B cell (primary cell): Measurements from ENCODE around the gene SERPINA12. TPM values are rescaled to one million over a fixed set of nuclear protein-coding genes. Genes with fewer than 3 reads are reported as not detected.

Experiments
- ATAC-seq: fragments of 200-7000 bp; cut with Tn5 transposase; one replicate; pipeline ENCODE4 v1.10.0; 2021; ENCODE audit warnings: low read depth, mild to moderate bottlenecking, moderate number of reproducible peaks, moderate library complexity
- CTCF ChIA-PET: fragments of 350-600 bp; sonication (Branson Sonifier 250); formaldehyde crosslinking; loops from one replicate; lab custom pipeline; 2021; ENCODE audit warnings: antibody characterized with exemption, inconsistent platforms; lab: Charles Lee
- POLR2A ChIA-PET: fragments of 350-600 bp; sonication (Branson Sonifier 250); formaldehyde crosslinking; loops from one replicate; lab custom pipeline; 2021; ENCODE audit warnings: antibody characterized with exemption; lab: Charles Lee
- DNase-seq: peaks from one replicate; pipeline ENCODE4 v3.0.0; 2013
- H2AFZ ChIP-seq: 2 replicates; pipeline ENCODE4 v1.6.1; 2012; ENCODE audit warnings: mild to moderate bottlenecking, low read depth, low read length; ENCODE audit not compliant: insufficient read depth, poor library complexity, severe bottlenecking
- H3K27ac ChIP-seq, 2 donors: 1 replicate in 1 of 2; 2 replicates in 1 of 2; pipeline ENCODE4 v1.5.1; 2012 to 2013; ENCODE audit warnings: low read length in 2 of 2, mild to moderate bottlenecking in 2 of 2, moderate library complexity in 1 of 2
- H3K27me3 ChIP-seq, 4 experiments: fragments of 200-600 bp in 1 of 4; sonication (generic) in 1 of 4; replicated peaks in 1 of 4; 1 replicate in 2 of 4; 2 replicates in 2 of 4; pipeline versions ENCODE4 v1.6.1 to v1.7.0; 2013 to 2016; ENCODE audit warnings: low read length in 3 of 4, mild to moderate bottlenecking in 2 of 4, mixed read lengths in 1 of 4, moderate library complexity in 1 of 4; ENCODE audit not compliant: insufficient read depth in 4 of 4, control insufficient read depth in 3 of 4; ENCODE audit errors: control extremely low read depth in 1 of 4
- H3K36me3 ChIP-seq, 2 experiments: replicated peaks in 1 of 2; 1 replicate in 1 of 2; 2 replicates in 1 of 2; pipeline versions ENCODE4 v1.6.1 to v1.7.1; 2013; ENCODE audit warnings: low read length in 1 of 2; ENCODE audit not compliant: insufficient read depth in 2 of 2, control insufficient read depth in 1 of 2; ENCODE audit errors: control extremely low read depth in 1 of 2, extremely low read depth in 1 of 2
- H3K4me1 ChIP-seq, 2 donors: fragments of 200-600 bp in 1 of 2; sonication (generic) in 1 of 2; 1 replicate in 1 of 2; 2 replicates in 1 of 2; pipeline versions ENCODE4 v1.5.1 to v1.6.1; 2013 to 2017; ENCODE audit warnings: low read length in 2 of 2; ENCODE audit not compliant: control insufficient read depth in 2 of 2, insufficient read depth in 2 of 2
- H3K4me2 ChIP-seq: replicated peaks from 2 replicates; pipeline ENCODE3; 2012; ENCODE audit warnings: mild to moderate bottlenecking, low read depth, low read length; ENCODE audit not compliant: poor library complexity, severe bottlenecking
- H3K4me3 ChIP-seq, 5 experiments: fragments of 200-600 bp in 1 of 5; sonication (generic) in 1 of 5; 1 replicate in 3 of 5; 2 replicates in 2 of 5; pipeline versions ENCODE4 v1.5.1 to v1.7.0; 2011 to 2016; ENCODE audit warnings: low read length in 4 of 5, mild to moderate bottlenecking in 4 of 5, low read depth in 2 of 5, control low read depth in 1 of 5, moderate library complexity in 1 of 5; ENCODE audit not compliant: insufficient read depth in 1 of 5; ENCODE audit errors: control extremely low read depth in 1 of 5, extremely low read depth in 1 of 5
- H3K79me2 ChIP-seq: fragments of 200-600 bp; sonication (generic); one replicate; pipeline ENCODE4 v1.6.0; 2016; ENCODE audit warnings: low read length; ENCODE audit not compliant: control insufficient read depth, insufficient read depth
- H3K9ac ChIP-seq: fragments of 200-600 bp; sonication (generic); 2 replicates; pipeline ENCODE4 v1.6.1; 2017; ENCODE audit warnings: mild to moderate bottlenecking, low read length, moderate library complexity
- H3K9me3 ChIP-seq, 3 donors: one replicate each; pipeline versions ENCODE4 v1.6.1 to v1.7.1; 2013; ENCODE audit warnings: low read length in 2 of 3; ENCODE audit not compliant: control insufficient read depth in 2 of 3, insufficient read depth in 1 of 3; ENCODE audit errors: control extremely low read depth in 1 of 3
- H4K20me1 ChIP-seq: 2 replicates; pipeline ENCODE4 v1.6.0; 2012; ENCODE audit warnings: mild to moderate bottlenecking, low read length; ENCODE audit not compliant: insufficient read depth, control insufficient read depth, poor library complexity, severe bottlenecking
- H3K27ac Mint-ChIP-seq: one replicate; pipeline ENCODE4 v1.8.0; 2021; ENCODE audit warnings: mixed read lengths
- H3K27me3 Mint-ChIP-seq: one replicate; pipeline ENCODE4 v1.8.0; 2021; ENCODE audit warnings: mixed read lengths
- H3K4me1 Mint-ChIP-seq: one replicate; pipeline ENCODE4 v1.8.0; 2021; ENCODE audit warnings: mixed read lengths
- H3K4me3 Mint-ChIP-seq: one replicate; pipeline ENCODE4 v1.8.0; 2021; ENCODE audit warnings: mixed read lengths
- H3K9me3 Mint-ChIP-seq: one replicate; pipeline ENCODE4 v1.8.0; 2022; ENCODE audit warnings: mixed read lengths; ENCODE audit not compliant: insufficient read depth
- EZH2 ChIP-seq: IDR thresholded peaks from 2 replicates; pipeline ENCODE4 v1.6.1; 2012; ENCODE audit warnings: borderline replicate concordance, low read depth, mild to moderate bottlenecking, moderate library complexity, low read length; ENCODE audit not compliant: insufficient read depth, poor library complexity, severe bottlenecking
- WGBS: methylation state at CpG from one replicate; pipeline ENCODE4 v1.1.5; 2013; ENCODE audit warnings: missing lambda C conversion rate; ENCODE audit not compliant: insufficient coverage; 5-methylcytosine and 5-hydroxymethylcytosine counted together
- intact Hi-C: fragments of 100-400 bp; cut with micrococcal nuclease; formaldehyde crosslinking; loops from one replicate; pipeline ENCODE4 v1.10.0; 2022
- polyA plus RNA-seq: library from polyadenylated mRNA; depleted of rRNA; stranded (reverse); fragments of >200 nt; gene quantifications from 2 replicates; pipeline ENCODE4 v1.2.3, GENCODE V29; 2012
- total RNA-seq, 2 donors: library from RNA; stranded (reverse); fragments of 120-200 nt in 1 of 2; gene quantifications; 1 replicate in 1 of 2; 2 replicates in 1 of 2; pipeline versions ENCODE4 v1.2.3 to v1.2.4, GENCODE V29; 2013 to 2022
- TF ChIP-seq, protein P1 (sequence below): fragments of 200-600 bp; IDR thresholded peaks from one replicate; pipeline ENCODE4 v1.8.0; 2022; ENCODE audit warnings: antibody characterized with exemption, mild to moderate bottlenecking

The SERPINA12 gene
- total and polyA plus RNA-seq, 2 donors (not counting 1 experiment from before 2014, with no cell fraction given), result not detected

DNA sequence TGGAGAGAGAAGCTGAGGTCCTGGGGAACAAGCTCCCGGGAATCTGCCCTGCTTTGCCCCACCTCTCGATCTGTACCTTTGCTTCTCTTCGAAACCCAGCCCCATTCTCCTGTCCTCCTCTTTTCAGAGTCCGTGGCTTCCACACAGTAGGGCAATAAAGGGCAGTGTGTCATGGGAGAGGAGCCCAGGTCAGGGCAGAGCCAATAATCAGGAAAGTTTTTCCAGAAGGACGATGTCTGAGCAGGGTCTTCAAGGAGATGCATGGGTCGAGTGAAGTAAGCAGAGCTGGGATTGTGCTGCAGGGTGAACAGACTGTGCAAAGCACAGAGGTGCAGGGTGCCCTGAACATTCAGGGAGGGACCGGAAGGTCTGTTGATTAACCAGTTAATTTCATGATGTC lies 29.9 kb upstream of the SERPINA12 start:
- no peak overlapping the region for H3K27ac ChIP-seq
- no peaks in the 10 kb centered on the region for H3K79me2 ChIP-seq
- H4K20me1 ChIP-seq, result no peaks in the 10 kb centered on the region
- H3K4me3 ChIP-seq, result no peak overlapping the region
- peaks cover 8% of the 10 kb centered on the region for H3K27me3 Mint-ChIP-seq
- H3K9me3 ChIP-seq, result peaks cover 0 to 4% (median 0%) of the 10 kb centered on the region in 3 donors
- CTCF ChIA-PET, result interaction anchor here (1.7 kb wide), 1 partner anchor 9 kb away, joined by 4 read pairs; no protein-coding TSS in a partner anchor
- no peak overlapping the region for H3K4me2 ChIP-seq
- ATAC-seq (no peak), DNase-seq (no peak)
- H3K4me1 ChIP-seq, result no peaks in the 10 kb centered on the region
- no peak for TF ChIP-seq EZH2
- TF ChIP-seq, protein P1, sequence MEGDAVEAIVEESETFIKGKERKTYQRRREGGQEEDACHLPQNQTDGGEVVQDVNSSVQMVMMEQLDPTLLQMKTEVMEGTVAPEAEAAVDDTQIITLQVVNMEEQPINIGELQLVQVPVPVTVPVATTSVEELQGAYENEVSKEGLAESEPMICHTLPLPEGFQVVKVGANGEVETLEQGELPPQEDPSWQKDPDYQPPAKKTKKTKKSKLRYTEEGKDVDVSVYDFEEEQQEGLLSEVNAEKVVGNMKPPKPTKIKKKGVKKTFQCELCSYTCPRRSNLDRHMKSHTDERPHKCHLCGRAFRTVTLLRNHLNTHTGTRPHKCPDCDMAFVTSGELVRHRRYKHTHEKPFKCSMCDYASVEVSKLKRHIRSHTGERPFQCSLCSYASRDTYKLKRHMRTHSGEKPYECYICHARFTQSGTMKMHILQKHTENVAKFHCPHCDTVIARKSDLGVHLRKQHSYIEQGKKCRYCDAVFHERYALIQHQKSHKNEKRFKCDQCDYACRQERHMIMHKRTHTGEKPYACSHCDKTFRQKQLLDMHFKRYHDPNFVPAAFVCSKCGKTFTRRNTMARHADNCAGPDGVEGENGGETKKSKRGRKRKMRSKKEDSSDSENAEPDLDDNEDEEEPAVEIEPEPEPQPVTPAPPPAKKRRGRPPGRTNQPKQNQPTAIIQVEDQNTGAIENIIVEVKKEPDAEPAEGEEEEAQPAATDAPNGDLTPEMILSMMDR, result no peak
- H3K9ac ChIP-seq, result no peak overlapping the region
- H3K36me3 ChIP-seq, result no peaks in the 10 kb centered on the region
- POLR2A ChIA-PET, result no interaction called here
- WGBS, result 85% methylated on average over 2 of the region's 7 CpGs
- H3K27ac Mint-ChIP-seq, result no peak overlapping the region
- no peak overlapping the region for H2AFZ ChIP-seq
- H3K27me3 ChIP-seq, result no peaks in the 10 kb centered on the region
- no peaks in the 10 kb centered on the region for H3K9me3 Mint-ChIP-seq
- no peaks in the 10 kb centered on the region for H3K4me1 Mint-ChIP-seq
- intact Hi-C loops, result no loop called here
- H3K4me3 Mint-ChIP-seq, result no peak overlapping the region

DNA sequence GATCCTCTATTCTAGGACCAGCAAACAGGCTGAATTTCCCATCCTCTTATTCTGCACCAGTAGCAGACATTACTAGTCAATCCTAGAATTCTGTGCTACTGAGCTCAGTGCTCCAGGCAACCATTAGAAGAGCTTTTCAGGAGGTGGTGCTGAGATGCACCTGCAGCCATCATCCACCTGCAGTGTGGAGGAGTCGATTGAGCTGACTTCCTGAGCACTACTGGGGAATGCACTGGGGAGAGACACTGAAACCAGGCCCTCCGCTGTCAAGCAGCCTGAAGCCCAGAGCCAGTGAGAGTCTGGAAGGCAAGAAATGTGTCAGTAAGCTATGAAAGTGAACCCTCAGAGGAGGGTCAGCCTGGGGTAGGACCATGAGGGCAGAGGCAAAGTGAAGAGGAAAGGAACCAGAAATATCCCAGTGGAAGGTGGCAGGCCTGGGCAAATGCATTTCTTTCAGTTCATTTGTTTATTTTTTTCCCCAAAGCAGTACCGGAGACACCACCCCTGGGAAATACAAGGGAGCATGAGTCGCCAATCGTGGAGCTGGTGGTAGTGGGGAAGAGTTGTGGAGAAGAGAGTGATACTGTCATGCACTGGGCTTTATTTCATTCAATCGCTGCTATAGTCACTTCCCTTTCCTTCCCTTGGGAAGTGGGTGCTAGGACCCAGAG lies 28.9 kb upstream of the SERPINA12 start:
- H3K9me3 Mint-ChIP-seq, result no peaks in the 10 kb centered on the region
- intact Hi-C loops, result no loop called here
- Histone ChIP-seq H4K20me1 (no peaks in the 10 kb centered on the region), H3K79me2 (no peaks in the 10 kb centered on the region), H3K4me2 (no peak overlapping the region), H3K4me3 (no peak overlapping the region), H3K9me3 (peaks cover 0 to 8% (median 0%) of the 10 kb centered on the region in 3 donors), H3K27ac (no peak overlapping the region), H3K36me3 (no peaks in the 10 kb centered on the region), H3K9ac (no peak overlapping the region), H3K27me3 (no peaks in the 10 kb centered on the region), H2AFZ (no peak overlapping the region), H3K4me1 (no peaks in the 10 kb centered on the region)
- TF ChIP-seq EZH2, result no peak
- TF ChIP-seq, protein P1, result no peak
- ChIA-PET CTCF (interaction anchor here (1.7 kb wide), 1 partner anchor 10 kb away, joined by 4 read pairs; no protein-coding TSS in a partner anchor), POLR2A (no interaction called here)
- WGBS, result 84% methylated on average over 4 of the region's 6 CpGs
- no peak overlapping the region for H3K27ac Mint-ChIP-seq
- peaks cover 8% of the 10 kb centered on the region for H3K27me3 Mint-ChIP-seq
- H3K4me3 Mint-ChIP-seq, result no peak overlapping the region
- DNase-seq (no peak), ATAC-seq (no peak)
- H3K4me1 Mint-ChIP-seq, result no peaks in the 10 kb centered on the region
